HepG2 (cell line): Measurements from ENCODE around the gene CIB2. TPM values are rescaled to one million over a fixed set of nuclear protein-coding genes. Genes with fewer than 3 reads are reported as not detected.
A peak's percentile ranks its signal among the peaks of the same experiment; 100 is the strongest.

ENCODE experiments used
- ATAC-seq: fragments of 200-7000 bp; cut with Tn5 transposase; 3 replicates; pipeline ENCODE4 v1.9.1; 2020; ENCODE audit warnings: mild to moderate bottlenecking, moderate library complexity
- BruUV-seq: library from RNA; stranded (reverse); fragments of 400-500 nt; replicated peaks from 2 replicates; lab custom pipeline; 2021; lab: Mats Ljungman, UMichigan
- CTCF ChIA-PET: fragments of 300-600 bp; formaldehyde crosslinking; extraction: SDS; loops from one replicate; lab custom pipeline; 2021; ENCODE audit warnings: low total read pairs, inconsistent platforms, low intra/inter-chr PET ratio; lab: Yijun Ruan, JAX
- POLR2A ChIA-PET: fragments of 350-600 bp; sonication (Branson Sonifier 250); formaldehyde crosslinking; loops from one replicate; lab custom pipeline; 2020; ENCODE audit warnings: antibody characterized with exemption, inconsistent platforms; lab: Yijun Ruan, JAX
- DNase-seq: peaks from one replicate; pipeline ENCODE4 v3.0.0-alpha.2; 2015; ENCODE audit warnings: low spot score
- FAIRE-seq: peaks from 3 replicates; lab custom pipeline; 2011; peaks lifted over from hg19 to GRCh38; lab: Jason Lieb, UNC
- H2AFZ ChIP-seq: one replicate; pipeline ENCODE4 v1.6.1; 2011; ENCODE audit warnings: low read length, inconsistent platforms
- H3K27ac ChIP-seq: fragments of 300-600 bp; 3 replicates; pipeline ENCODE4 v1.8.0; 2011; ENCODE audit warnings: mixed run types, mild to moderate bottlenecking, mixed read lengths, low read length, inconsistent platforms; ENCODE audit not compliant: insufficient read depth; ENCODE audit errors: extremely low read length
- H3K27me3 ChIP-seq, 2 experiments: fragments of 200-600 bp in 1 of 2; 2 replicates in 1 of 2; 3 replicates in 1 of 2; pipeline versions ENCODE4 v1.6.0 to v1.8.0; 2011; ENCODE audit warnings: low read length in 2 of 2, mild to moderate bottlenecking in 2 of 2, moderate library complexity in 2 of 2, inconsistent platforms in 1 of 2; ENCODE audit not compliant: insufficient read depth in 2 of 2, control insufficient read depth in 1 of 2
- H3K36me3 ChIP-seq, 2 experiments: fragments of 200-600 bp in 1 of 2; replicated peaks in 1 of 2; 2 replicates in 1 of 2; 3 replicates in 1 of 2; pipeline versions ENCODE4 v1.5.1 to v1.8.0; 2011; ENCODE audit warnings: low read length in 2 of 2, inconsistent platforms in 1 of 2; ENCODE audit not compliant: insufficient read depth in 2 of 2, control insufficient read depth in 1 of 2
- H3K4me1 ChIP-seq: 2 replicates; pipeline ENCODE4 v1.5.1; 2012; ENCODE audit warnings: low read length, inconsistent platforms; ENCODE audit not compliant: insufficient read depth
- H3K4me2 ChIP-seq: 2 replicates; pipeline ENCODE4 v1.6.0; 2011; ENCODE audit warnings: low read depth, low read length, inconsistent platforms
- H3K4me3 ChIP-seq, 3 experiments: fragments of 200-600 bp in 1 of 3; sonication (generic), shearing (Covaris generic) in 1 of 3; replicated peaks in 1 of 3; 2 replicates each; pipeline ENCODE4 v1.5.1; 2011 to 2016; ENCODE audit warnings: low read length in 3 of 3, inconsistent platforms in 2 of 3, low read depth in 2 of 3, mild to moderate bottlenecking in 2 of 3, control low read depth in 1 of 3, mixed read lengths in 1 of 3; ENCODE audit not compliant: insufficient read depth in 1 of 3
- H3K79me2 ChIP-seq: one replicate; pipeline ENCODE4 v1.6.1; 2011; ENCODE audit warnings: low read length, inconsistent platforms; ENCODE audit not compliant: insufficient read depth
- H3K9ac ChIP-seq: 2 replicates; pipeline ENCODE4 v1.6.0; 2011; ENCODE audit warnings: mild to moderate bottlenecking, low read depth, low read length, inconsistent platforms; ENCODE audit not compliant: insufficient read depth
- H3K9me3 ChIP-seq: 2 replicates; pipeline ENCODE4 v1.5.1; 2012; ENCODE audit warnings: mild to moderate bottlenecking, low read length
- H4K20me1 ChIP-seq: 2 replicates; pipeline ENCODE4 v1.6.0; 2011; ENCODE audit warnings: inconsistent platforms, mild to moderate bottlenecking, low read length, moderate library complexity; ENCODE audit not compliant: insufficient read depth
- ARID2 ChIP-seq: sonication (generic); formaldehyde crosslinking; IDR thresholded peaks from 2 replicates; pipeline ENCODE4 v1.8.1; 2022; ENCODE audit warnings: mild to moderate bottlenecking, missing genetic modification reagents, borderline replicate concordance
- KLF12 ChIP-seq: sonication (generic); formaldehyde crosslinking; IDR thresholded peaks from 2 replicates; pipeline ENCODE4 v1.4.0; 2020; ENCODE audit warnings: missing genetic modification reagents, borderline replicate concordance
- MED8 ChIP-seq: sonication (generic); formaldehyde crosslinking; IDR thresholded peaks from 2 replicates; pipeline ENCODE4 v1.8.1; 2023; ENCODE audit warnings: mild to moderate bottlenecking, missing genetic modification reagents; ENCODE audit not compliant: insufficient replicate concordance
- NRL ChIP-seq: sonication (generic); formaldehyde crosslinking; IDR thresholded peaks from 2 replicates; pipeline ENCODE4 v1.5.0; 2020; ENCODE audit warnings: missing genetic modification reagents, mild to moderate bottlenecking, moderate library complexity, borderline replicate concordance
- RFX3 ChIP-seq: IDR thresholded peaks from 2 replicates; pipeline ENCODE4 v1.6.1; 2016; ENCODE audit warnings: missing biosample characterization, missing genetic modification reagents
- SOX6 ChIP-seq, 2 experiments: fragments of 450-650 bp in 1 of 2; sonication (generic) in 1 of 2; formaldehyde crosslinking in 1 of 2; IDR thresholded peaks; 2 replicates each; pipeline versions ENCODE4 v1.4.0 to v1.6.1; 2017 to 2020; ENCODE audit warnings: antibody characterized with exemption in 1 of 2, mild to moderate bottlenecking in 1 of 2, missing genetic modification reagents in 1 of 2
- TBP ChIP-seq: sonication (generic); formaldehyde crosslinking; IDR thresholded peaks from 2 replicates; pipeline ENCODE4 v1.5.0; 2020; ENCODE audit warnings: missing genetic modification reagents
- ZNF10 ChIP-seq: sonication (generic); formaldehyde crosslinking; IDR thresholded peaks from 2 replicates; pipeline ENCODE4 v1.4.0; 2020; ENCODE audit warnings: mild to moderate bottlenecking, low read depth, missing genetic modification reagents, borderline replicate concordance
- ZNF326 ChIP-seq: sonication (generic); formaldehyde crosslinking; IDR thresholded peaks from 2 replicates; pipeline ENCODE4 v1.4.0; 2020; ENCODE audit warnings: missing genetic modification reagents, borderline replicate concordance
- ZNF430 ChIP-seq: sonication (generic); formaldehyde crosslinking; IDR thresholded peaks from 2 replicates; pipeline ENCODE4 v1.9.0; 2021; ENCODE audit warnings: mild to moderate bottlenecking, missing genetic modification reagents
- ZNF530 ChIP-seq: sonication (generic); formaldehyde crosslinking; IDR thresholded peaks from 2 replicates; pipeline ENCODE4 v1.5.0; 2020; ENCODE audit warnings: low read depth, mild to moderate bottlenecking, missing genetic modification reagents
- ZNF644 ChIP-seq: IDR thresholded peaks from 2 replicates; pipeline ENCODE4 v1.6.1; 2016; ENCODE audit warnings: low read depth
- ZNF773 ChIP-seq: sonication (generic); formaldehyde crosslinking; IDR thresholded peaks from 2 replicates; pipeline ENCODE4 v1.4.0; 2020; ENCODE audit warnings: missing genetic modification reagents, borderline replicate concordance
- WGBS: methylation state at CpG from one replicate; pipeline ENCODE4 v1.1.6; 2017; ENCODE audit warnings: low lambda C conversion rate; 5-methylcytosine and 5-hydroxymethylcytosine counted together
- in situ Hi-C: cut with HindIII; loops from 2 replicates; pipeline ENCODE4 v1.10.0; 2017; ENCODE audit warnings: low pct_unique_long_range_greater_than_20kb; ENCODE audit not compliant: extremely low pct_ligation_motif_present
- intact Hi-C: fragments of 100-400 bp; cut with micrococcal nuclease; formaldehyde crosslinking; loops from one replicate; pipeline ENCODE4 v1.10.0; 2022; ENCODE audit not compliant: unreplicated experiment
- polyA plus RNA-seq, 8 experiments: library from polyadenylated mRNA; depleted of rRNA in 3 of 8; stranded (reverse) in 7 of 8; unstranded in 1 of 8; fragments of >200 nt; fragmentation: Illumina TruSeq in 4 of 8; extraction: Trizol in 4 of 8; gene quantifications; 2 replicates each; pipeline versions ENCODE4 v1.2.1 to v1.2.3, GENCODE V29; 2011 to 2016; ENCODE audit warnings: low read depth in 4 of 8, missing spikeins in 1 of 8, mixed read lengths in 1 of 8; ENCODE audit not compliant: insufficient read depth in 1 of 8
- total RNA-seq, 5 experiments: library from RNA; depleted of rRNA; stranded (reverse); fragments of >200 nt; fragmentation: Illumina TruSeq; extraction: Trizol; gene quantifications; 2 replicates each; pipeline ENCODE4 v1.2.3, GENCODE V29; 2016; ENCODE audit warnings: low read depth in 1 of 5

CIB2 gene
- total and polyA plus RNA-seq, 2 of the 13 experiments (the other 11 are each of a cell fraction or from before 2014, with no cell fraction given): 1.4 to 1.5 TPM

DNA sequence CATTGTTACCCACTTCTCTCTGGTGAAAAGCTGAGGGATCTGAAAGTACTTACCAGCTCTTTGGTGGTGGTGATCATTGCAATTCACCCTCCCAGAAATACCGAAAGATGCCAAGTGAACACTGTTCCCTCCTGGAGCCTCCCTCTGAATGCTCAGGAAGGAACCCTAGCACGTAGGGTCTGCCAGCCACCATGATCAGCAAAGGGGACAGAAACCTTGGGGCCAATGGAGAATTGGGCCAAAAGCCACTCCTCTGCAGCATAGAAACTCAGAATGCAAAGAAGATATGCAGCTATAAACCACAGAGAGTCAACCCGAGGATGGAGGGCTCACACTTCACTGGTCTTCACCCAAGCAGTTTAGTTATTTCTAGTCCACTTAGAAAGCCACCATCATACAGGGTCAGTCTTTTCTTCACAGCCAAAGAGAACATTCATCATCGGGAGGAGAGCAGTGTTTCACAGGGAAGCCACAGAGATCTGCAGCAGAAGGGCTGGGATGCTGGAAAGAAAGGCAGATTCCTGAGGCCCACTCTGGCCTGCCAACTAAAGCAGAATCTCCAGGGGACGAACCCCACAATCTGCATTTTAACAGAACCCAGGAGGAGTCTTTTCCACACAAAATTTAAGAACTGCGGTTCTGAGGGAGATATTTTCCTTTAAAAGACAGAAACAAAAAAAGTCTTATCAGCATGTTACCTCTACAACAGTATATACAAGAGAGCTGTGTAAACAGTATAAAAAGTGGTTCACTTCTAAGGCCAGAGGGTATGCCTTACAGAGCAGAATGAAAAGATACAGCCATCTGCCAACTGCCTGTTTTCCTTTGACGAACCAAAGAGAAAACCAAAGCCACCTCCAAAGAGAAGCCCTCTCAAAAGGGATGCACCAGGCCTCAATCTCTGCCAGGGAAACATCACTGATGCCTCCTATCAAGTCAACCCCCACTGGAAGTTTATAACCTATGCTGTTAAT is 65.0 kb downstream of the CIB2 start:
- H3K4me3 ChIP-seq: peak overlapping the region in 1 of 3 experiments; percentile 2; a peak in 1 of 6 replicates
- no peaks in the 10 kb centered on the region for H3K36me3 ChIP-seq
- POLR2A ChIA-PET: interaction anchor here (1.0 to 1.7 kb wide), 4 partner anchors 9 to 31 kb away, joined by 3 to 8 read pairs (median 6); no protein-coding TSS in a partner anchor
- FAIRE-seq: no peak
- no peaks in the 10 kb centered on the region for H3K9me3 ChIP-seq
- no peaks in the 10 kb centered on the region for H3K27me3 ChIP-seq
- no TSS peak for BruUV-seq
- CTCF ChIA-PET: no interaction called here
- peak overlapping the region; percentile 35 for H3K9ac ChIP-seq
- DNase-seq: no peak
- 0 out of 2 replicates have a peak, but pooled peaks have one; percentile 44 for TF ChIP-seq ZNF430 (CRISPR knock-in tag)
- TF ChIP-seq KLF12 (CRISPR knock-in tag): no peak
- no peaks in the 10 kb centered on the region for H4K20me1 ChIP-seq
- WGBS: 60% methylated on average over 7 of the region's 7 CpGs
- in situ Hi-C loops: no loop called here
- no peak for ATAC-seq
- H3K27ac ChIP-seq: peak overlapping the region; percentile 73
- peaks cover 93% of the 10 kb centered on the region for H3K4me1 ChIP-seq
- H2AFZ ChIP-seq: no peak overlapping the region
- peak overlapping the region; percentile 37 for H3K4me2 ChIP-seq
- peaks cover 61% of the 10 kb centered on the region for H3K79me2 ChIP-seq
- intact Hi-C loops: loop anchor here (1.0 kb wide), 4 partner anchors 10 to 66 kb away; no protein-coding TSS in a partner anchor

DNA sequence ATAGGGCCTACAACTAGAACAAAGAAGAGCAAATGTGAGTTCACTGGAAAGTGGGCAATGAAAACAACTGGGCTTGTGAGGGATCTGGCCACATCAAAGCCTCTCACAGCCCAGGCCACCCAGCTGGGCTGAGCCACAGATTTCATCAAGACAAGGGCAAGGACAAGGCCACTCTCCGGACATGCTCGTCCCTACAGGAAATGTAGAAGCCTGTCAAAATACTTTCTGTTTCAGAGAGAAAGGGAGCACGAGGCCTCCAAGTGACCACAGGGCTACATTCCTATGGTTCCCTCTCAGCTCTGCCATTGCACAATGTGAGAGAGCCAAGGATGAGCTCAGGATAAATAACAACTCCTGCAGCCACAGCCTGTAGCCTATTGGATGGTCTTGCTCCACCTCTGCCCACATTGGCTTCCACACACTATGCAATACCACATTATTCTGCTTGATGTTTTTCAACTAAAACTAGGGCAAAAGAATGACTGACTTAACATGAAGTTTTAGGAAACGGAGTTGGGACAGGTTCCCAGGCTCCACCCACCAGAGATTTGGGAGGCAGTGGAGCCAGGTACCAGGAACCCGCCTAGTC is 65.9 kb downstream of the CIB2 start:
- peaks cover 58% of the 10 kb centered on the region for H3K79me2 ChIP-seq
- peak; percentile 96 for FAIRE-seq
- in situ Hi-C loops: no loop called here
- TF ChIP-seq MED8 (peak; percentile 64), RFX3 (no peak; the same call in none of the 2 replicates), ZNF773 (CRISPR knock-in tag) (no peak), NRL (CRISPR knock-in tag) (no peak), SOX6 (IDR thresholded peaks at IDR 0.05) (no peak), SOX6 (CRISPR knock-in tag; IDR thresholded peaks at IDR 0.05) (peak; percentile 99), ZNF644 (CRISPR knock-in tag) (peak; percentile 88), ZNF530 (CRISPR knock-in tag) (no peak), ZNF10 (no peak), ZNF326 (CRISPR knock-in tag) (no peak; the same call in 1 of the 2 replicates), TBP (CRISPR knock-in tag) (no peak), ARID2 (CRISPR knock-in tag) (peak; percentile 38; the same call in 1 of the 2 replicates)

More for the DNA sequence above, 65.9 kb downstream of the CIB2 start:
- Histone ChIP-seq H2AFZ (no peak overlapping the region), H3K4me2 (peak overlapping the region; percentile 46), H3K27ac (peak overlapping the region; percentile 73), H3K4me1 (peaks cover 85% of the 10 kb centered on the region), H3K27me3 (no peaks in the 10 kb centered on the region), H3K36me3 (no peaks in the 10 kb centered on the region), H3K4me3 (peak overlapping the region in 1 of 3 experiments; percentile 2; a peak in 1 of 6 replicates), H3K9me3 (no peaks in the 10 kb centered on the region), H4K20me1 (no peaks in the 10 kb centered on the region), H3K9ac (peak overlapping the region; percentile 41)
- 12% methylated on average over 5 of the region's 5 CpGs for WGBS
- peak; percentile 99 for DNase-seq
- CTCF ChIA-PET: no interaction called here
- ATAC-seq: peak; percentile 96
- BruUV-seq: no TSS peak
- POLR2A ChIA-PET: interaction anchor here (0.8 to 1.7 kb wide), 5 partner anchors 9 to 30 kb away, joined by 3 to 8 read pairs (median 5); no protein-coding TSS in a partner anchor
- intact Hi-C loops: loop anchor here (1.0 kb wide), 4 partner anchors 9 to 65 kb away; no protein-coding TSS in a partner anchor
